Measurements from ENCODE around the gene CDK3.

GRCh38 chr17:76008630-76009425, 8.2 kb downstream of the CDK3 start:
- TF ChIP-seq CTCF (IDR thresholded peaks at IDR 0.05) (no peak), POLR2A (IDR thresholded peaks at IDR 0.05) (no peak)
